B cell (primary cell): ENCODE measurements around the gene HHATL. TPM values are rescaled to one million over a fixed set of nuclear protein-coding genes. Genes with fewer than 3 reads are reported as not detected.

ENCODE experiments used
- ATAC-seq: fragments of 200-7000 bp; cut with Tn5 transposase; one replicate; pipeline ENCODE4 v1.10.0; 2021; ENCODE audit warnings: low read depth, mild to moderate bottlenecking, moderate number of reproducible peaks, moderate library complexity
- CTCF ChIA-PET: fragments of 350-600 bp; sonication (Branson Sonifier 250); formaldehyde crosslinking; loops from one replicate; lab custom pipeline; 2021; ENCODE audit warnings: antibody characterized with exemption, inconsistent platforms; lab: Charles Lee
- POLR2A ChIA-PET: fragments of 350-600 bp; sonication (Branson Sonifier 250); formaldehyde crosslinking; loops from one replicate; lab custom pipeline; 2021; ENCODE audit warnings: antibody characterized with exemption; lab: Charles Lee
- DNase-seq: peaks from one replicate; pipeline ENCODE4 v3.0.0; 2013
- H2AFZ ChIP-seq: 2 replicates; pipeline ENCODE4 v1.6.1; 2012; ENCODE audit warnings: mild to moderate bottlenecking, low read depth, low read length; ENCODE audit not compliant: insufficient read depth, poor library complexity, severe bottlenecking
- H3K27ac ChIP-seq, 2 donors: 1 replicate in 1 of 2; 2 replicates in 1 of 2; pipeline ENCODE4 v1.5.1; 2012 to 2013; ENCODE audit warnings: low read length in 2 of 2, mild to moderate bottlenecking in 2 of 2, moderate library complexity in 1 of 2
- H3K27me3 ChIP-seq, 4 experiments: fragments of 200-600 bp in 1 of 4; sonication (generic) in 1 of 4; replicated peaks in 1 of 4; 1 replicate in 2 of 4; 2 replicates in 2 of 4; pipeline versions ENCODE4 v1.6.1 to v1.7.0; 2013 to 2016; ENCODE audit warnings: low read length in 3 of 4, mild to moderate bottlenecking in 2 of 4, mixed read lengths in 1 of 4, moderate library complexity in 1 of 4; ENCODE audit not compliant: insufficient read depth in 4 of 4, control insufficient read depth in 3 of 4; ENCODE audit errors: control extremely low read depth in 1 of 4
- H3K36me3 ChIP-seq, 2 experiments: replicated peaks in 1 of 2; 1 replicate in 1 of 2; 2 replicates in 1 of 2; pipeline versions ENCODE4 v1.6.1 to v1.7.1; 2013; ENCODE audit warnings: low read length in 1 of 2; ENCODE audit not compliant: insufficient read depth in 2 of 2, control insufficient read depth in 1 of 2; ENCODE audit errors: control extremely low read depth in 1 of 2, extremely low read depth in 1 of 2
- H3K4me1 ChIP-seq, 2 donors: fragments of 200-600 bp in 1 of 2; sonication (generic) in 1 of 2; 1 replicate in 1 of 2; 2 replicates in 1 of 2; pipeline versions ENCODE4 v1.5.1 to v1.6.1; 2013 to 2017; ENCODE audit warnings: low read length in 2 of 2; ENCODE audit not compliant: control insufficient read depth in 2 of 2, insufficient read depth in 2 of 2
- H3K4me2 ChIP-seq: replicated peaks from 2 replicates; pipeline ENCODE3; 2012; ENCODE audit warnings: mild to moderate bottlenecking, low read depth, low read length; ENCODE audit not compliant: poor library complexity, severe bottlenecking
- H3K4me3 ChIP-seq, 5 experiments: fragments of 200-600 bp in 1 of 5; sonication (generic) in 1 of 5; 1 replicate in 3 of 5; 2 replicates in 2 of 5; pipeline versions ENCODE4 v1.5.1 to v1.7.0; 2011 to 2016; ENCODE audit warnings: low read length in 4 of 5, mild to moderate bottlenecking in 4 of 5, low read depth in 2 of 5, control low read depth in 1 of 5, moderate library complexity in 1 of 5; ENCODE audit not compliant: insufficient read depth in 1 of 5; ENCODE audit errors: control extremely low read depth in 1 of 5, extremely low read depth in 1 of 5
- H3K79me2 ChIP-seq: fragments of 200-600 bp; sonication (generic); one replicate; pipeline ENCODE4 v1.6.0; 2016; ENCODE audit warnings: low read length; ENCODE audit not compliant: control insufficient read depth, insufficient read depth
- H3K9ac ChIP-seq: fragments of 200-600 bp; sonication (generic); 2 replicates; pipeline ENCODE4 v1.6.1; 2017; ENCODE audit warnings: mild to moderate bottlenecking, low read length, moderate library complexity
- H3K9me3 ChIP-seq, 3 donors: one replicate each; pipeline versions ENCODE4 v1.6.1 to v1.7.1; 2013; ENCODE audit warnings: low read length in 2 of 3; ENCODE audit not compliant: control insufficient read depth in 2 of 3, insufficient read depth in 1 of 3; ENCODE audit errors: control extremely low read depth in 1 of 3
- H4K20me1 ChIP-seq: 2 replicates; pipeline ENCODE4 v1.6.0; 2012; ENCODE audit warnings: mild to moderate bottlenecking, low read length; ENCODE audit not compliant: insufficient read depth, control insufficient read depth, poor library complexity, severe bottlenecking
- H3K27ac Mint-ChIP-seq: one replicate; pipeline ENCODE4 v1.8.0; 2021; ENCODE audit warnings: mixed read lengths
- H3K27me3 Mint-ChIP-seq: one replicate; pipeline ENCODE4 v1.8.0; 2021; ENCODE audit warnings: mixed read lengths
- H3K4me1 Mint-ChIP-seq: one replicate; pipeline ENCODE4 v1.8.0; 2021; ENCODE audit warnings: mixed read lengths
- H3K4me3 Mint-ChIP-seq: one replicate; pipeline ENCODE4 v1.8.0; 2021; ENCODE audit warnings: mixed read lengths
- H3K9me3 Mint-ChIP-seq: one replicate; pipeline ENCODE4 v1.8.0; 2022; ENCODE audit warnings: mixed read lengths; ENCODE audit not compliant: insufficient read depth
- EZH2 ChIP-seq: IDR thresholded peaks from 2 replicates; pipeline ENCODE4 v1.6.1; 2012; ENCODE audit warnings: borderline replicate concordance, low read depth, mild to moderate bottlenecking, moderate library complexity, low read length; ENCODE audit not compliant: insufficient read depth, poor library complexity, severe bottlenecking
- WGBS: methylation state at CpG from one replicate; pipeline ENCODE4 v1.1.5; 2013; ENCODE audit warnings: missing lambda C conversion rate; ENCODE audit not compliant: insufficient coverage; 5-methylcytosine and 5-hydroxymethylcytosine counted together
- intact Hi-C: fragments of 100-400 bp; cut with micrococcal nuclease; formaldehyde crosslinking; loops from one replicate; pipeline ENCODE4 v1.10.0; 2022
- polyA plus RNA-seq: library from polyadenylated mRNA; depleted of rRNA; stranded (reverse); fragments of >200 nt; gene quantifications from 2 replicates; pipeline ENCODE4 v1.2.3, GENCODE V29; 2012
- total RNA-seq, 2 donors: library from RNA; stranded (reverse); fragments of 120-200 nt in 1 of 2; gene quantifications; 1 replicate in 1 of 2; 2 replicates in 1 of 2; pipeline versions ENCODE4 v1.2.3 to v1.2.4, GENCODE V29; 2013 to 2022
- TF ChIP-seq, protein P1 (sequence below): fragments of 200-600 bp; IDR thresholded peaks from one replicate; pipeline ENCODE4 v1.8.0; 2022; ENCODE audit warnings: antibody characterized with exemption, mild to moderate bottlenecking

The HHATL gene
- total and polyA plus RNA-seq, 2 donors (not counting 1 experiment from before 2014, with no cell fraction given), result not detected

DNA sequence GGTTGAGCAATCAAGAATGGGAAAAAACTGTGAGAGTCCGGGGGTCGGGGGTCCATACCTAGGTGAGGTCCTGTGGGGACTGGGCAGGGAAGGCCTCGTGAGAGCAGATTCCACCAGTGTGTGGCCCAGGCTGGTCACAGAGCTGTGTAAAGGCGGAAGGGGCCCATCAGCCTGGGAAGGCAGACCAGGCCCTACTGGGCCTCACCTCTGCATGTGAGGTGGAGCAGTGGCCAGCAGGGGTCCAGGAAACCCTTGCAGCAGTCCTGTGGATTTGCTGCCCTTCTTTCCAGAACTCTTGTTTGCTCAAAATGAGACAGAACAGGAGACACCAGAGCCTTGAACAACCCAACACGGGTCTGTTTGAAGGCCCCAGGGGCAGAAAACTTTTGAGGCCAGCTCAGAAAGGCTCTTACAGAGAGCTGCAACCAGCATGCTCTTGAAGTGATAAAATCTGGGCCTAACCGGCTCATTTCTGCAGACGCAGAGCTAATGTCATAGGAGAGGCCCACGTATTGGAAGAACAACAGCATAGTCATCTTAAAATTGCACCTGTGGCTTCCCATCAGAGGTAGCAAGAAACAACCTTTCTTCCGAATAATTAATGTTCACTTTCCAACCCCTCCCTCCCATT, 30.3 kb upstream of the HHATL start:
- 88% methylated on average over 9 of the region's 9 CpGs for WGBS
- H3K9me3 ChIP-seq, result no peaks in the 10 kb centered on the region
- CTCF ChIA-PET, result interaction anchor here (1.6 to 3.4 kb wide), 2 partner anchors 9 to 12 kb away, joined by 5 to 13 read pairs; no protein-coding TSS in a partner anchor

DNA sequence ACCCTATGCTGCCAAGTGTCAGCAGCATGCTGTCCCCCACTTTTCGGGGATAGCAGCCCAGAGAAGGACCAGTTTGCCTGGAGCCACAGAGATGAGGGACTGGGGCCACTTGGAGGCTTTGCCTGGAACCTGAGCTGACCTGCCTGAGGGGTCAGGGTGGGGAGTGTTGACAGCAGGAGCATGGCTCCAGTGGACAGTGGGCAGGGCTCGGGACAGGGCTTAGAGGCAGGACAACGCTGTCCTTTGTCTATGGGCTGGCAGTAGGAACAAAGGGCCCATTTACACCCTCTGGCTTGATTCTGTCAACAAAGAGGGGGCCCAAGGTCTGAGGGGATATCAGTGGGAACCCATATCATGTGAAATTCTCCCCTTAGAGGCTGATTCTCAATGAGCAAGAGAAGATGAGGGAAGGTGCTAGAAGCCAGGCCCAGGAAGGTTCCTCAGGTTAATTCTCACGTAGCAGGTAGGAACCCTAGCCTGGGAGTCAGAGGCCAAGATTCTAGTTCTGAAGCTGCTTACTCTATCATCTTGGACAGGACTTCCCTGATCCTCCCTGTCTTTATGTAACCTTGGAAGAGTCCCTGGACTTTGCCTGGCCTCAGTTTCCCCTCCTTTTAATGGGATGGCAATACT, 29.7 kb upstream of the HHATL start:
- Histone ChIP-seq H3K9ac (no peak overlapping the region), H3K4me1 (no peaks in the 10 kb centered on the region), H3K4me3 (no peak overlapping the region), H3K4me2 (no peak overlapping the region), H2AFZ (no peak overlapping the region), H3K9me3 (no peaks in the 10 kb centered on the region), H4K20me1 (no peaks in the 10 kb centered on the region), H3K79me2 (no peaks in the 10 kb centered on the region), H3K27me3 (no peaks in the 10 kb centered on the region), H3K27ac (no peak overlapping the region), H3K36me3 (no peaks in the 10 kb centered on the region)
- TF ChIP-seq EZH2, result no peak
- TF ChIP-seq, protein P1, sequence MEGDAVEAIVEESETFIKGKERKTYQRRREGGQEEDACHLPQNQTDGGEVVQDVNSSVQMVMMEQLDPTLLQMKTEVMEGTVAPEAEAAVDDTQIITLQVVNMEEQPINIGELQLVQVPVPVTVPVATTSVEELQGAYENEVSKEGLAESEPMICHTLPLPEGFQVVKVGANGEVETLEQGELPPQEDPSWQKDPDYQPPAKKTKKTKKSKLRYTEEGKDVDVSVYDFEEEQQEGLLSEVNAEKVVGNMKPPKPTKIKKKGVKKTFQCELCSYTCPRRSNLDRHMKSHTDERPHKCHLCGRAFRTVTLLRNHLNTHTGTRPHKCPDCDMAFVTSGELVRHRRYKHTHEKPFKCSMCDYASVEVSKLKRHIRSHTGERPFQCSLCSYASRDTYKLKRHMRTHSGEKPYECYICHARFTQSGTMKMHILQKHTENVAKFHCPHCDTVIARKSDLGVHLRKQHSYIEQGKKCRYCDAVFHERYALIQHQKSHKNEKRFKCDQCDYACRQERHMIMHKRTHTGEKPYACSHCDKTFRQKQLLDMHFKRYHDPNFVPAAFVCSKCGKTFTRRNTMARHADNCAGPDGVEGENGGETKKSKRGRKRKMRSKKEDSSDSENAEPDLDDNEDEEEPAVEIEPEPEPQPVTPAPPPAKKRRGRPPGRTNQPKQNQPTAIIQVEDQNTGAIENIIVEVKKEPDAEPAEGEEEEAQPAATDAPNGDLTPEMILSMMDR, result no peak
- H3K9me3 Mint-ChIP-seq, result no peaks in the 10 kb centered on the region
- H3K27ac Mint-ChIP-seq, result no peak overlapping the region
- DNase-seq (no peak), ATAC-seq (no peak)
- H3K27me3 Mint-ChIP-seq, result no peaks in the 10 kb centered on the region
- POLR2A ChIA-PET, result no interaction called here
- CTCF ChIA-PET, result interaction anchor here (1.6 kb wide), 1 partner anchor 10 kb away, joined by 5 read pairs; no protein-coding TSS in a partner anchor
- 96% methylated on average over 4 of the region's 4 CpGs for WGBS
- intact Hi-C loops, result no loop called here
- no peak overlapping the region for H3K4me3 Mint-ChIP-seq
- no peaks in the 10 kb centered on the region for H3K4me1 Mint-ChIP-seq

More for the DNA sequence above, 30.3 kb upstream of the HHATL start:
- Histone ChIP-seq H4K20me1 (no peaks in the 10 kb centered on the region), H3K9ac (no peak overlapping the region), H3K4me3 (no peak overlapping the region), H3K27me3 (no peaks in the 10 kb centered on the region), H3K4me1 (no peaks in the 10 kb centered on the region), H3K79me2 (no peaks in the 10 kb centered on the region), H3K27ac (no peak overlapping the region), H3K36me3 (no peaks in the 10 kb centered on the region), H3K4me2 (no peak overlapping the region), H2AFZ (no peak overlapping the region)
- POLR2A ChIA-PET, result no interaction called here
- Mint-ChIP-seq H3K9me3 (no peaks in the 10 kb centered on the region), H3K27ac (no peak overlapping the region), H3K4me1 (no peaks in the 10 kb centered on the region), H3K4me3 (no peak overlapping the region), H3K27me3 (no peaks in the 10 kb centered on the region)
- no peak for DNase-seq
- no peak for ATAC-seq
- intact Hi-C loops, result no loop called here
- no peak for TF ChIP-seq EZH2
- TF ChIP-seq, protein P1, result no peak
